ENCODE results near the gene DFFA.
"Not testable (repeated sequence)": the region's sequence is repeated elsewhere in the genome, so short reads cannot be mapped to it uniquely, and the experiment has no call there.

DFFA gene

GRCh38 chr1:10504249-10504648, 31.9 kb upstream of the DFFA start:
- no peak for DNase-seq

GRCh38 chr1:10502206-10502605, 29.9 kb upstream of the DFFA start:
- no peak for DNase-seq

GRCh38 chr1:10498231-10498630, 25.9 kb upstream of the DFFA start:
- DNase-seq, result no peak

- no peak for DNase-seq
These were observed 24.8 kb upstream of the DFFA start for GRCh38 chr1:10497109-10497508.

- DNase-seq, result no peak
These were observed 23.6 kb upstream of the DFFA start for GRCh38 chr1:10495952-10496351.

- no peak for DNase-seq
These were observed 23.1 kb upstream of the DFFA start for GRCh38 chr1:10495475-10495817.

- DNase-seq, result peak; percentile 80
These were observed 22.6 kb upstream of the DFFA start for GRCh38 chr1:10494754-10495474.

GRCh38 chr1:10494418-10494753, 22.1 kb upstream of the DFFA start:
- DNase-seq, result no peak

- DNase-seq, result no peak
These were observed 18.1 kb upstream of the DFFA start for GRCh38 chr1:10490286-10490970.

- no peak for DNase-seq
These were observed 17.1 kb upstream of the DFFA start for GRCh38 chr1:10489291-10490055.

- no peak for DNase-seq
These were observed 12.2 kb upstream of the DFFA start for GRCh38 chr1:10484521-10484920.

GRCh38 chr1:10480614-10481013, 8.3 kb upstream of the DFFA start:
- no peak for DNase-seq

GRCh38 chr1:10479296-10479695, 7.0 kb upstream of the DFFA start:
- DNase-seq, result no peak

GRCh38 chr1:10475510-10475909, 3.2 kb upstream of the DFFA start:
- DNase-seq, result no peak

GRCh38 chr1:10474613-10475507, 2.5 kb upstream of the DFFA start, which contains the start of gene PEX14:
TSS of gene PEX14 (plus strand) at chr1:10474950. CDS start at chr1:10474967, 17 bp downstream.
- peak; percentile 83 for DNase-seq

GRCh38 chr1:10474309-10474612, 1.9 kb upstream of the DFFA start:
- DNase-seq, result not testable (repeated sequence)

- no peak for DNase-seq
These were observed 926 bp upstream of the DFFA start for GRCh38 chr1:10473145-10473765.

- DNase-seq, result no peak
These were observed 714 bp downstream of the DFFA start for GRCh38 chr1:10471411-10472219.

GRCh38 chr1:10470043-10470442, 2.3 kb downstream of the DFFA start:
- no peak for DNase-seq

- no peak for DNase-seq
These were observed 5.3 kb downstream of the DFFA start for GRCh38 chr1:10467078-10467477.

- DNase-seq, result no peak
These were observed 13.1 kb downstream of the DFFA start for GRCh38 chr1:10459184-10459583.

GRCh38 chr1:10457875-10458274, 14.5 kb downstream of the DFFA start:
- no peak for DNase-seq
